GM19395 (cell line): ENCODE results near the gene SMIM35.

Experiments used
- ATAC-seq: cut with Tn5 transposase; IDR thresholded peaks from one replicate; pipeline ENCODE4 v1.9.1; 2021; ENCODE audit warnings: mild to moderate bottlenecking, moderate library complexity; ENCODE audit not compliant: unreplicated experiment

The SMIM35 gene

DNA sequence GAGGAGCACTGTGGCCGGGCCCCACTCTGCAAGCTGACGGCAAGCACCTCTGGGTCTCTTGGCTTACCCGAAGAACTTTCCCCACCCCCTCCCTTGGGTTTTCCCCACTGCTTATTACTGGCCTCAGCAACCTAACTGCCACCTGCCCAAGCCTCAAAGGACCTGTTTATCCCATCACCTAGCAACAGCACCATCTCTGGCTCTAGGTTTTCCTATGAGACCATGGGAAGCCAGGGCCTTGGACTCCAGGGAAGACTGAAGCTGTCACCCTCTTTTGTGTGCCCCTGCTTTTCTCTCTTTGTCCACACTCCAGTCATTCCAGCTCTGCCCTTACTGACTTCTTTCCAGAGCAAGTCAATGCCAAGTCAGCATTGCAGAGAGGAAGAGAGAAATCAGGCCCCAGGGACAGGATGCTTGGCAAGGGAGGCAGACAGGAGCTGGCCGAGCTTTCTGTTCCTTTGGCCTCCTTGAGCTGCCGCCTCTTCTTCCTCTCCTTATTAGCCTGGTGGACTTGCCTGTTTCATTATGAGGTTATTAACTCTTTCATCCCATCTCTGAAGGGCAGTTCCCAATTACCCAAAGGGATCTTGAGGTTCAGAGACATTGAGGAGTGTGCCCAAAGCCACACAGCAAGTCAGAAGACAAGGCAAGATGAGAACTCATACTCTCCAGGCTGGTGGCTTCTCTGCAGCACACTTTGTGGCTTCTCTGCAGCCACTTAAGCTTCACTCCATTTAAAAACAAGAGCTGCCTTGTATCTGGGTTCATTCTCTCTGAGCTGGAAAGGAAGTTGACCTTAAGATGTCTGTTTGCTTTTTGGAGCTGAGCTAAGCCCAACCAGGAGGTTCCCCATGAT is at the start of gene SMIM35:
SMIM35 (minus strand) TSS at position 51 of the 856 bp plus-strand sequence. CDS start 206 bp downstream, outside the sequence.
- ATAC-seq, result no peak

DNA sequence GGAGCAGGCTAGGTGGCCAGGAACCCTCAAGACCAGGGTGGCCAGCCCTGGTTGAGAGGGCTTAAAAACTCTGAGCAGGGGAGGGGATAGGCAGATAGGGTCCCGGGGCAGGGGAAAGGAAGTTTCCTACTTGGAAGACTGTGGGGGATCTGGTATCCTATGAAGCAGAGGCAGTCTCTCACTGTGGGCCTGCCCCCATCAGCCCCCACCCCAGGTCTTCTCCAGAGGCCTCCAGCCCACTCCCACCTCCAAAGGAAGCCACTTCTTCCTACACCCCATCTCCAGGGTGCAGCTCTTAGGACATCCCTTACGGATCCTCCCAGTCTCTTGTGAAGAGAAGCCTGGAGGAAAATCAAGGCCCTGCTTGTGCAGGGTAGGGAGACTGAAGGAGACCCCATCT is 49.6 kb upstream of the SMIM35 start:
- ATAC-seq, result no peak

DNA sequence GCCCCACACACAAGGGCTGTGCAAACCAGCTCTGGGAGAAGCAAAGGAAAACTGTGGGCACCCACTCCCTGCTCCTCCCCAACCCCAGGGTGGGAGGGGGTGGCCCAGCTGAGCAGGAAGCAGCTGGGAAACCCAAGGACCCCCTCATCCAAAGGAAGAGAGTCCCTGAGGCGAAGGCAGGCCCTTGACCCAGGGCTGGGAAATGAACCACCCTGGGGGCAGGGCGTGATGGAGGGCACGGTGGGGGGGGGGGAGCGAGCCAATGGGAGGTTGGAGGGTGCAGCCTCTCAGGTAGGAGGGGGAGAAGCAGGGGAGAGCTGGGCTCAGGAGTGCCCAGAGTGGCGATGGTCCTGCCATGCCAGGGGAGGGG is 49.0 kb upstream of the SMIM35 start:
- ATAC-seq, result no peak

DNA sequence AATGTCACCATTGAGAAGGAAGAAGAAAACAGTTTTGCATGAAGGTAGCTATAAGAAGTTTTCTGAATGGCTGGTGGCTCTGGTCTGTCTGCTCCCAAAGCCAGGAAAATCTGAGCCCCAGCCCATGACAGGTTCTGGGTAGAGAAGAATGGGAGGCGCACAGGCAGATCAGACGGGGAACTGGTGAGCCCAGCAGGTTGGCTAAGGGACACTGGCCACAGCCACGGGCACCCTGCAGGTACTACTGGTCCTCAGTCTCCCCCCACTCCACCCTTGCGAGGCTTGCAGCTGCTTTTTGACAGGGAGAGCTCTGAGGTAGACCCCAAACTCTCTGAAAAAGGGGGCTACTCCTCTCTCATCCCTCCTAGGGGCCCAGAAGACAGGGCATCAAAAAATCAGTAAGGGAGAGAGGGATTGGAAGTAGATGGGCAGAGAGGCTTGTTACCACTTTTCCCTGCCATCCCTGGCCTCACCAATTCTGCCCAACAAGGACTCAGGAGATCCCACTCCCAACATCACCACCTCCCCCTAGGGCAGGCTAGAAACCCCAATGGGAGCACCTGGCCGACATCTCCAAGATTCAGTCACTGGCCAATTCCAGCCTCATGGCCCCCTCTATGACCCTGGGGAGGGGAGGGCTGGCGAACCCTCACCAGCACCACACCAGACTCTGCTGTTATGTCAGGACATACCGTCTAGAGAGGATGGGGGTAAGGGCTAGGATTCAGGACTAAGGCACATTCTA is 48.5 kb upstream of the SMIM35 start:
- no peak for ATAC-seq

DNA sequence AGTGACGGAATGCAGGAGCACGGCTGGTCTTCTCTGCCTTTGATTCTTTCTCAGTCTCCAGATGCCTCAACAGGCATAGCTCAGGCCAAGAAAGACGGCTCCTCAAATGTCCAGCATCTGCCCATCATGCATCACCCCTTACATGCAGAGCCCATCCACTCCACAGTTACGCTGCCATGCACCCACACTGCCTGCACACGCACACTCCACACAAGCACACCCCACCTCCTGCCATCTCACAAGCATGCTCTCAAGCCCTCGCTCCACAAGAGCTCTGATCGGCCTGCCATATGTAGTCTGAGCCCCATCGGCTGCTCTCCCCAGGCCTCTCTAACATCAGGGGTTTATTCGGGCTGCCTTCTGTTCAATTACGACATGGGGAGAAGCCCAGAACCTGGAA is 47.1 kb upstream of the SMIM35 start:
- no peak for ATAC-seq

DNA sequence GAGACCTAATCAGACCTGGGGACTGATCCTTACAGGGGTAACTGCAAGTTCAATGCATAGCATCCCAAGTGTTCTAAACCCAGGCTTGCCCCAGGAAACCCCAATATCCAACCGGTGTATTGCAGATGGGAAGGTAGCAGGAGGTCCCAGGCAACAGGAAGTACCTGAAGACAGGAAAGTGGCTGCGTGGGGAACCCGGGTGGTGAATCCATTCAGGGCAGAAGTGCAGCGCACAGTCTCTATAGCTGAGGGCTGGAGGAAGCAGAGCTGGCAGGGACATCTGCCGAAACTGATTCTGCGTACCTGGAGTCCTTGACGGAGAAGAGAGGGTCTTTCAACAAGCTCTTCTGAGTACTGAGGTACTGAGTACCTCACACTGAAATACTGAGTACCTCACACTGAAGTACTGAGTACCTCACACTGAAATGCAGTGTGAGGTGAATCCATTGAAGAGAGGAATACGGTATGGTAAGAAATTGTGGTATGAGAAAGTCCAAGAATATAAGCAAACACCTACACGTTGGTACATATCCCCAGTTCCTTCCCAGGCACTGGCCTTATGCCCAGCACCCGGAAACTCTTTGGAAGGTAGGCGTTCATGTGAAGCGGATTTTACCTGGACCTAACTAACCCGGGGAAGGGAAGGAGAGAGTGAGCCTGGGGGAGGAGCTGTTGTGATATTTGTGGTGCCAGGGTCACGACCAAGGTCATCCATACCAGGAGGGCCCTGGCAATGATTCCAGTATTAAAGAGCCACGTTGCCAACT is 45.8 kb upstream of the SMIM35 start:
- no peak for ATAC-seq

DNA sequence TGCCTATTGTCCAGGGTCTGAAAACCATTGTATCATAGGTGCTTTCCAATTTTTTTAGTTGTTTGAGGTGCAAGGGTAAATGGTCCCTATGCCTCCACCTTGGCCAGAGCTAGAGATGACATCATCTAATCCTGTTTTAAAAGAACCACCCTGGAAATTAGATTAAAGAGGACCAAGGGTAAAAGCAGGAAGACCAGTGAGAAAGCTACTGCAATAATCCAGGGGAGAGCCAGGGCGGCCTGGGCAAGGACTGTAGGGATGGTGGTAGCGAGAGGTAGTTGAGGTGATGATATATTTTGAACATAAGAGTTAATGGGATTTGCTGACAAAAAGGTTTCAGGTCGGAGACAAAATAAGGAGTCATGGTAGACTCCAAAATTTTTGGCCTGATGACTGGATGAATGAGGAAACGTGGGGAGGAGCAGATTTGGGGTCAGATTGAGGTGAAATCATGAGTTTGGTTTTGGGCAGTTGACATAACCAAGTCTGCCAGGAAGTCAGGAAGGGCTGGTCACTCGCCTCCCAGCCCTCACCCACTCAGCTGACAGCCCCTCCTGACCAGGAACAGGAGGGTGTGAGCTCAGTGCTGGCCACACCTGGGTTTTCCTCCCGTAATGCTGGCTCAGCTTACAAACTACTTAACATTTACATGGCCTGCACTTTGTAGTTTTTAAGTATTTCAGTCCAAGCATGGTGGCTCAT is 42.9 kb upstream of the SMIM35 start:
- no peak for ATAC-seq

DNA sequence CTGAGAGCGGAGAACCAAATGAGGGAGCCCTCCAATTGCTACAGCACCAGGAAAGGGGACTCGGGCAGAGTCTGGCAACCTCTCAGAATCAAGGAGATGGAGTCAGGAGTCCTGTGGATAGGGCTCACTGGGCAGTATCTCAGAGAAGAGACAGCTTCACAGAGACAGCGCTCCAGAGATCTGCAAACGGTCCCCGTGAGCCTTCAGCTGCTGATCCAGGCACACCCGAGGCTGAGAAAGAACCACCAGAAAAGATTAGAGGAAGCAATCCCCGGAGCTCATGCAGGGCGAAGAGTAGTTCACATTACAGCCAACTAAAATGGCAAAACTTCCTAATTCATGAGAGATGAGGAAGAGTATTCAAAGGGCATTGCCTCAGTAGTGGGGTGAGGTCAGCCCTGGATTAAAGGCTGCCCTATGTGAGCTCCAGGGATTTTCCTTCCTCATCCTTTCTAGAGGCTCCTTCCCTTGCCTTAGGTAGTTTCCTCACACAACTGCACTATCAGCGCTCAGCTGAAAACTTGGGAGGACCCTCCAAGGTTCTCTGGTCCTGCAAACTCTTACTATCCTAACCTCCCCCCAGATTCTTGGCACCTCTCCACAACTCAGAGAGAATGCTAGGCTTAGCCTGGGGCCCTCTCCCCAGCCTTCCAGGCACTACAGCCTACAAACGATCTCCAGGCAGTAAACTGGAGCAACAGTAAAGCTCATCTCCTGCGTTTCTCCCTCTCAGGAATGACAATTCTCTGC is 42.1 kb upstream of the SMIM35 start:
- ATAC-seq, result no peak

DNA sequence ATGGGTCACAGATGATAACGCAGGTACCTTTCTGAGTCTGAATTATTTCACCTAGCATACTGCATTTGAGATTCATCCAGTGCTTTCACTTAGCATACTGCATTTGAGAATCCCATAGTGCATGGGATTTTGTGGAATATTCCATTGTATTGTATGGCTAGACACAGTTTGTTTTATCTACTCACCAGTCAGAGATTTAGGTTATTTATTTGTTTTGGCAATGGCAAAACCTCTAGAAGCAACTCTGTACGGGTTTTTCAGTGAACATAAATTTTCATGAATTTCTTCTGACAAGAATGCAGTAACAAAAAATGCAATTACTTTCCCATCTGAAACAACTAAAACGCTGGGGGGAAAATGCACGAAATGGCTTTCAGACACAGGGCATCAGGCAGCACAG is 41.5 kb upstream of the SMIM35 start:
- ATAC-seq, result no peak

DNA sequence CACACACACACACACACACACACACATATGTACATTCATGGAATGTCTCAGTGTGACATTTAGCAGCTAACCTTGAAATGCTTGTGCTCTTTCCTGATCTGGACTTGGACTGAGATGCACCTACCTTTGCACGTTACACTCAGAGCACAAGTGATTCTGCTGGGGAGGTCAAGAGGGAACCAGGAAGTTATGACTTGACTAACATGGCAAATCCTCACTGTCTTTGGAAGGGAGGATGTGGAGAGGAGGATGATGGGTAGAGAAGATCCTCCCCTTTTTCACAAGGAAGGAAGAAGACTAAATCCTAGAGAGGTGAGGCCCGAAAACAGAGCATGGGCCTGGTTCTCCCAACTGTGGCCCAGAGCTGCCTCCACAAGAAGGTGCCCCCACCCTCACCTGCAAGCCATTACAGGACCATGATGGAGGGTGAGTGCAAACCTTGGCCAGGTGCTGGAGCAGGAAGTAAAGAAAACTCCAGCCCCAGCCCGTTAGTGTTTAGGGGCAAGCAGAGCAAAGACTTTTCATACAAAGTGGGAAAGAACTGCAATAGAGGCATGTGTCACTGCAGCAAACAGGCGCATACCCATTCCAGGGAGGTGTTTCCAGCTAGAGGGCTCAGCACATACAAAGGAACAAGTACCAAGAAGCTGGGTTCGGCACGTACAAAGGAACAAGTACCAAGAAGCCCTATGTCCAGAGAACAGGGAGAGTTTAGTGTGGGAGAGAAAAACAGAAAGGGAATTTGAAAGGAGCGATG is 39.5 kb upstream of the SMIM35 start:
- ATAC-seq, result no peak

DNA sequence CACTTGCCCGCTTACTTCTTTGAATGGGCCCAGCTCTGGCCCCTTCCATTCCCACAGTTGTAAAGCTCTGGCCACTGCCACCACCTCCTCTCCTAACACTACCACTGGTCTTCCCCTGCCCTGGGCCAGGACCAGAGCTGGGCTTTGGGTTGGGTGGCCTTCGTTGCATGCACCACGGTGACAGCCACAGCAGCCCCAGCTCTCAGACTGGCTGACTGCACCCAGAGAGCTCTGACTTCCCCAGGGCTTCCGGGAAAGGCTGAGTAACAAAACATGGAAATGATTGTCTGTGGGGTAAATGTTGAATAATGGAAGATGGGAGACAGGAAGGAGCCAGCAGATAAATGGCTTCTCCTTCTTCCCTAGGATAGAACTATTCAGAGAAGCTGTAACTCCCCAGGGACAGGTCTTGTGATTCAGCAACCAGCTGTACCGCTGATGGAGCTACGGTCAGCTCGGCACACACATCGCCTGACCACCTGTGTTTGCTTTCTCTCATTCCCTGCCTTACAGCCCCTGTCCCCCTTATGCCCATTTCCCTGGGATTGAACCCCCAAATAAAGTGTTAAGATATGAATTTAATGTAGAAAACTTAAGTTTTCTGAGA is 38.3 kb upstream of the SMIM35 start:
- no peak for ATAC-seq

DNA sequence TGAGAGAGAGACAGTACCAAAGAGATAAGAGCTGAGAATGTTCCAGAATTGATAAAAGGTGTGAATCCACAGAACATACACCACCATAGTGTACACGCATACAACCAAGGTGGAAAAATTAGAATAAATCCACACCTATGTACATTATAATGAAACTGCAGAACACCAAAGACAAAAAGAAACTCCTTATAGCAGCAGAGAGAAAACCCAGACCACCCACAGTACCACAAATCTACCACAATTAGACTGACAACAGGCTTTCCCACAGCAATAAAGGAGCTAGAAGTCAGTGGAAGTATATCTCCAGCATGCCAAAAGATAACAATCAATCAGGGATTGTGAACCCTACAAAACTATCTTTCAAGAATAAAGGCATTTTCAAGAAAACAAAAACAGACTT is 34.0 kb upstream of the SMIM35 start:
- no peak for ATAC-seq

DNA sequence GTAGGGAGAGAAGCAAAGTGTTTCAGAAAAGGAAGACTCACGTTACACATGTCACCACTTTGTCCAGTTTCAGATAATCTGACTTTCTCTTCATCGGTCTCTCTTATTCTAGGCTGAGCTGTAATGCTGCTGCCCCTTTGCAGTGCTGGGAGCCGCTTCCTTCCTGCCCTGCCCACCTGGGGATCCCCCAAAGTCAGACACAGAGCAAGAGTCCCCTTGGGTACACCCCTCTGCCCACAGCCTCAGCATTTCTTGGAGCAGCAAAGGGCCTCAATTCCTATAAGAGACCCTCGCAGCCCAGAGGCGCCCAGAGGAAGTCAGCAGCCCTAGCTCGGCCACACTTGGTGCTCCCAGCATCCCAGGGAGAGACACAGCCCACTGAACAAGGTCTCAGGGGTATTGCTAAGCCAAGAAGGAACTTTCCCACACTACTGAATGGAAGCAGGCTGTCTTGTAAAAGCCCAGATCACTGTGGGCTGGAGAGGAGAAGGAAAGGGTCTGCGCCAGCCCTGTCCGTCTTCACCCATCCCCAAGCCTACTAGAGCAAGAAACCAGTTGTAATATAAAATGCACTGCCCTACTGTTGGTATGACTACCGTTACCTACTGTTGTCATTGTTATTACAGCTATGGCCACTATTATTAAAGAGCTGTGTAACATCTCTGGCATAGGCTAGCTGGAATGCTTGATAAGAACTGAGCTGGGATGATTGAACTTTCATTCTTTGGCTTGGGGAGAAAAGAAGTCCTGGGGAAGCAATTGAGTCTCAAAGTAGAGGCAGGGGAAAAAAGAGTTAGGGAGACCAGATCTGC is 31.2 kb upstream of the SMIM35 start:
- no peak for ATAC-seq

DNA sequence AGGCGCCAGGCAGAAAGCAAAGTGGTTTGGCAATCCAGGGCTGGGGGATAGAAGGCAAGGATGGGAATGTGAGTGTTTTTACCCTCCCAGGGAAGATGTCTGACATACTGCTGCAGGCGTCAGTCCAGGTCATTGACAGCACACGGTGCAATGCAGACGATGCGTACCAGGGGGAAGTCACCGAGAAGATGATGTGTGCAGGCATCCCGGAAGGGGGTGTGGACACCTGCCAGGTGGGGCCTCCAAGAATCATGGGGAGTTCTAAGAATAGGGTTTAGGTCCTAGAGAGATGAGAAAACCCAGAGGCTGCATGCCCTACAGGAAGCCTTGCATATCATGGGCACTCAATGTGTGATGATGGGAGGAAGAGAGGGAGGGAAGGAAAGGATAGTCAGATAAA is 28.3 kb upstream of the SMIM35 start:
- no peak for ATAC-seq

DNA sequence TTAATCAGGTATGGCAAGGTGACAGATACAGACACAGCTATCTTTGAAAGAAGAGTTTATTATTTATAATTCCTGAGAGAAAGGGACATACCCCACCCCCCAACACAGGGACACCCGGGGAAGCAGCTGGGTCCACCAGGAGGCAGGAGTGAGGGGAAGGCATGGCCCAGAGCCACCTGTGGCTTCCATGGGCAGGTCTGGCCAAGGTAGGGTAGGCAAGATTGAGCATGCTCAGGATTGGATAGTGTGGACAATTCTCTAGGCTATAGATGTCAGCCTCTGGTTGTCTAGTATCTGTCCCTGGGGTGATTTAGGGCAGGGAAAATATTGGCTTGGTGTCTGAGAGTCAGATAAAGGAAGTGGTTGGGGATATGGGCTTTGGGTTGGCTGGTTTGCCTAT is 27.5 kb upstream of the SMIM35 start:
- no peak for ATAC-seq

DNA sequence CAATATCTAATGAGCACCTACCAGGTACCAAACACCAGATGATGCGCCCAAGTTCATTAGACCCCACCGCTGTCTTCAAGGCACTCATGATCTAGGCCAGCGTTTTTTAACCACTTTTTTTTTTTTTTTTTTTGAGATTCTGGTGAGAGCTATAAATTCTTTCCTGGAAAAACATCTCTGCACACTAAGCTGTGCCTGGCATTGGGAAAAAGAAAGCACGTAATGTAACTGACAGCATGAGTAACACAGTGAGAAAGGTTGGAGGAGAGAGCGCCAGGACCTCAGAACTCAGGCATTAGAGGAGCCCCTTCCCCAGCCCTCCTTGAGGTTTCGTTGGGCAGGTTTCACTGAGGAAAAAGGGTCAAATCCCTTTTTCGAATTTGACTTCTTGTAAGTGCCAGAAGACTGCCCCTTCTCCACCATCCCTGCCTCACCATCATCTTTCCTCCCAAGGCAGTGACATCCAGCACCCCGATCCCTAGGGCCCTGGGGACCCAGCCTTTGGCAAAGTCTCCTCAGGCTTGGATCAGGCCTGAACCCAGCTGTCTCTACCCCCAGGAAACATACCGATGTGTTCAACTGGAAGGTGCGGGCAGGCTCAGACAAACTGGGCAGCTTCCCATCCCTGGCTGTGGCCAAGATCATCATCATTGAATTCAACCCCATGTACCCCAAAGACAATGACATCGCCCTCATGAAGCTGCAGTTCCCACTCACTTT is 26.1 kb upstream of the SMIM35 start:
- ATAC-seq, result no peak

DNA sequence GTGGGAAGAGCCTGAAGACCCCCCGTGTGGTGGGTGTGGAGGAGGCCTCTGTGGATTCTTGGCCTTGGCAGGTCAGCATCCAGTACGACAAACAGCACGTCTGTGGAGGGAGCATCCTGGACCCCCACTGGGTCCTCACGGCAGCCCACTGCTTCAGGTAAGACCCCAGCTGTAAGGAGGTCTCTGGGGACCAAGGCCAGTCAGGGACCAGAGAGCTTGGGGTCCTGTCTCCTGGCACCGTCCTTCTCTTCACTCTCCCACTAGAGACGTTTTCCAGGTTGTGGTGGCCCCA is 24.9 kb upstream of the SMIM35 start:
- ATAC-seq, result no peak
